Activated CD8-positive, alpha-beta memory T cell treated with anti-CD3 and anti-CD28 coated beads, Interleukin-2, amount 50 U/mL, for 24 hours (primary cell): ENCODE results near the gene SLC45A3.
"Not testable (repeated sequence)": the region's sequence is repeated elsewhere in the genome, so short reads cannot be mapped to it uniquely, and the experiment has no call there.

Experiments
- DNase-seq: peaks from one replicate; pipeline ENCODE4 v3.0.0-alpha.2; 2020; ENCODE audit errors: extremely low read depth

Gene SLC45A3, protein sequence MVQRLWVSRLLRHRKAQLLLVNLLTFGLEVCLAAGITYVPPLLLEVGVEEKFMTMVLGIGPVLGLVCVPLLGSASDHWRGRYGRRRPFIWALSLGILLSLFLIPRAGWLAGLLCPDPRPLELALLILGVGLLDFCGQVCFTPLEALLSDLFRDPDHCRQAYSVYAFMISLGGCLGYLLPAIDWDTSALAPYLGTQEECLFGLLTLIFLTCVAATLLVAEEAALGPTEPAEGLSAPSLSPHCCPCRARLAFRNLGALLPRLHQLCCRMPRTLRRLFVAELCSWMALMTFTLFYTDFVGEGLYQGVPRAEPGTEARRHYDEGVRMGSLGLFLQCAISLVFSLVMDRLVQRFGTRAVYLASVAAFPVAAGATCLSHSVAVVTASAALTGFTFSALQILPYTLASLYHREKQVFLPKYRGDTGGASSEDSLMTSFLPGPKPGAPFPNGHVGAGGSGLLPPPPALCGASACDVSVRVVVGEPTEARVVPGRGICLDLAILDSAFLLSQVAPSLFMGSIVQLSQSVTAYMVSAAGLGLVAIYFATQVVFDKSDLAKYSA

GRCh38 chr1:205680073-205680851, at the start of gene SLC45A3:
TSS of gene SLC45A3 (minus strand) at chr1:205680509. CDS start at chr1:205664656, 15,853 bp downstream.
- no peak for DNase-seq

DNA sequence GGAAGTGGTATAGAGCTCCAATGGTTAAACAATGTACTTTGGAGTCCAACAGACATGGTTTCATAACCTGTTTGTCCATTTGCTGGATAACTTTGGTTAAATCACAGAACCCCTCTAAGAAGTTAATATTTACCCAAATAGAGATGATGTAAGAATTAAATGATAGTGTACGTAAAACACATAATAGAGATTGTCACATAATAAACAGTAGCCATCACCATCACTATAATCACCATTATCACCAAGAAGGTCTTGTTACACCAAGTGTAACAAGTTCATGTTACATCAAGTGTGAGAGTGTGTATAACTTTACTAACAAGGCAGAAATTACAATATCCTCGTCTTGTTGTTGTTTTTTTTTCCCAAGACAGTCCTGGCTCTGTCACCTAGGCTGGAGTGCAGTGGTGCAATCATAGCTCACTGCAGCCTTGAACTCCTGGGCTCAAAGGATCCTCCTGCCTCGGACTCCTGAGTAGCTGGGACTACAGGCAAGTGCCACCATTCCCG, 46.4 kb upstream of the SLC45A3 start:
- no peak for DNase-seq

GRCh38 chr1:205725514-205725913, 45.2 kb upstream of the SLC45A3 start:
- no peak for DNase-seq

- DNase-seq = not testable (repeated sequence)
Observed at GRCh38 chr1:205720740-205721139, 40.4 kb upstream of the SLC45A3 start.

DNA sequence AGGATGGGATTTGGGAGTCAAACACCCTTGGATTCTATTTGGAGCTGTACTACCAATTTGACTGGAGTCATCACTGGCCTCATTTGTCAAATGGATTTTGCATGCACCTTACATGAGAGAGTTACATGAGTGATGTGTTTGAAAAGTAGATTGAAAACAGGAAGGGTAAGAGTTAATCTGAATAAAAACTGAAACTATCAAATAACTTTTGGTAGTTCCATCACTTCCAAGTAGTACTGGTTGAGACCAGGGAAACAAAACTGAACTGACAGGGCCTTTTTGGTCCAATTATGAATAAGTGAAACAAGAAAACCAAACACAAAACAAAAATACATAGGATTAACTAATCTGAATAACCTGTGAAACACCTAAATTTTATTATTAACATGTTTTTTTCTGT, 39.5 kb upstream of the SLC45A3 start:
- no peak for DNase-seq

DNA sequence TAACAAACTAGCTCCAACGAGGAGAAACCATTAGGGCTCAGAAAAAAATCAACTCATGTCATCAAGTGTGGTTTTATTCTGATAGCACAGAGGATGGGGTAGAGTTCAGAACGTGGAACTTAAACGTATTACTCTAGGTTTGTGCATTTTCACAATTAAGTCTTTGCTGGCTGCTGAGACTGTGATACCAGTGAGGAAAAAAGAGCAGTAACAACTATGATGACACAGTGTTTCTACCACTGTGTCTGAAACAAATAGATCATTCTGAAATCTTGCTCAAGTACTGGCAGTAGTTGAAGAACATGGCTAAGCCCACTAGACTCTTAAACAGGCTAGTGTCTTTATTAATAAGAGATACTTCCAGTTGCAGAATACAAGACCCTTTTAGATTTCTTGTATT, 38.7 kb upstream of the SLC45A3 start:
- DNase-seq = no peak

- DNase-seq = no peak
Observed at GRCh38 chr1:205716371-205717132, 36.2 kb upstream of the SLC45A3 start.

- DNase-seq = no peak
Observed at GRCh38 chr1:205715628-205716027, 35.3 kb upstream of the SLC45A3 start.

DNA sequence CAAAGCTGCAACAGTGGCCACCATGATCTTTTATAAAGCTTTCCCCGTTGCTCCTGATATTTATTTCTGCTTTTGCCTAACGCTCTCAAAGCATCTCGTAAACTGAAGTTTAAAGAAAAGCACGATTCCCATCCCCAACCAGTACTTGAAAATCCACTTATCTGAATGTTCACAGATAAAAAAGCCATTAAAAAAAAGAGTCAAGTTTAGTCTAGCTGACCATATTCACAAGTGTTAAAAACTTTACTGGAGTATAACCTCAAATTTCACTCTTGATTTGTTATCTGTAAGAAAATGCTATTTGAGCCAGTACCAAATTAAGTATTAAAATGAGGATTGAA, 34.6 kb upstream of the SLC45A3 start:
- no peak for DNase-seq

DNA sequence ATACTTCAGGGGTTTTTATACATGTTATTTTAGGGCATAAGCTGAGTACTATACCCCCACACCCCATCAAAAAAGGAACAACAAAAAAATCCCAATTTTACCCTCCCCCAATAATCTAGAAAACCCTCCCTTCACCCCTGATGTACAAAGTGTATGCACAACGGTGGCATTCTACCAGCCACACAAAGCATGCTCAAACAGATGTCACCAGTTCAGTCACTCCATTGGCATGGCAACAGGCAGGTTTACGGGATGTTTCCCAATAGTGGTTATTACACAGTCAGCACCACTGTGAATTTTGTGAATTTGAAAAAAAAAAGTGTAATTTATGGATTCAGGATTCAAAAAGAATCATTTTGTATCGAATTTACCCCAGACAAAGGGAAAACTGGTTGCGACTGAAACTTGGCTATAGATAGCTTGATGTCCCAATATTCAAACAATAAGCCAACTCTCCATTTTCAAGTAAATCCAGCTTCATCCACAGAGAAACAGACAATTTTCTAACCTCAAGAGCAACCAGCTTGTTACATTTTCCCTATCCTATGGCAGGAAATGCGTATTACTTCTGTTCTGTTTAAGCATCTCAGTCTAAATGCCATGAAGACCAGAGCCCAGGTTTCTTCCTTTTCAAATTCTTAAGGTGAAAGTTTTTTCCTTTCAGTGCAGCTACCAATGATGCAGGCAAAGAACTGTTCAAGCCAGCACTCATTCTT, 34.0 kb upstream of the SLC45A3 start:
- no peak for DNase-seq

DNA sequence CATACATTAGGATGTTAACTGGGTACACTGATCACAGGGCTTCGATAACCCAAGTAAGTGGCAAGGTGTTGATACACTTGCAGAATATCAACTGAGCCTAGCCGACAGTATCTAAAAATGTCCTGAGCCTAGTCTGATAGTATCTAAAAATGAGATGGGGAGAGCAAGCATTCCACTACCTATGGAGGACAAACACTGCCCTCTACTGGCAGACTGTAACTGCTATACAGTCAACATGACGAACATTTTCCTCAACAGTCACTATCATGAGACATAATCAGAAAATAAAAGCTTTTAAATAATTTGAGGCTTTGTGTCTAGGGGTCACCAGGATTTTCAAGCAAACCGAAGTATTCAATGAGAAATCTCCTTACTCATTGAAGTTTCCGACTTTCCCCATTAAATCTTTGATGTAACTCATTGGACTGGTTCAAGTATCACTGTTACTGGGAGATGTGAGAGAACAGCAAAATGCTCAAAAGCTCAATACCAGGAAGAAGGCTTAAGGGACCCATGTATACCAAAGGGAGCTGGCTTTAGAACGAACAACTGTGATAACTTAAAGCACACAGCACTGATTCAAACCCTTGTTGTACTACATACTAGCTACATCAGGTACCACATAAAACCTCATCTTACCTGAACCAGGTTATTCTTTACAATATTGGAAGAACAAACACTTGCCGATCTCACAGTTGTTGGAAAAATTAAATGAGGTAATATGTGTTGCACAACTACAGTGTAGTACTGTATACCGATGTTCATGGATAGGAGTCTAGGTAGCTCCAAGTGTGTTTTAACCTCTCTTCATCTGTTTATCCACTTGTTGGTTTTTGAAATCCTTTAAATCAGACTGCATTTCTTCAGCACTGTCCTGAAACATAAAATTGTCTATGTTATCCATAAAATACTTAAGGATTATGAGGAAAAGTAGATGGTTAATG, 31.1 kb upstream of the SLC45A3 start:
- peak; percentile 12 for DNase-seq

DNA sequence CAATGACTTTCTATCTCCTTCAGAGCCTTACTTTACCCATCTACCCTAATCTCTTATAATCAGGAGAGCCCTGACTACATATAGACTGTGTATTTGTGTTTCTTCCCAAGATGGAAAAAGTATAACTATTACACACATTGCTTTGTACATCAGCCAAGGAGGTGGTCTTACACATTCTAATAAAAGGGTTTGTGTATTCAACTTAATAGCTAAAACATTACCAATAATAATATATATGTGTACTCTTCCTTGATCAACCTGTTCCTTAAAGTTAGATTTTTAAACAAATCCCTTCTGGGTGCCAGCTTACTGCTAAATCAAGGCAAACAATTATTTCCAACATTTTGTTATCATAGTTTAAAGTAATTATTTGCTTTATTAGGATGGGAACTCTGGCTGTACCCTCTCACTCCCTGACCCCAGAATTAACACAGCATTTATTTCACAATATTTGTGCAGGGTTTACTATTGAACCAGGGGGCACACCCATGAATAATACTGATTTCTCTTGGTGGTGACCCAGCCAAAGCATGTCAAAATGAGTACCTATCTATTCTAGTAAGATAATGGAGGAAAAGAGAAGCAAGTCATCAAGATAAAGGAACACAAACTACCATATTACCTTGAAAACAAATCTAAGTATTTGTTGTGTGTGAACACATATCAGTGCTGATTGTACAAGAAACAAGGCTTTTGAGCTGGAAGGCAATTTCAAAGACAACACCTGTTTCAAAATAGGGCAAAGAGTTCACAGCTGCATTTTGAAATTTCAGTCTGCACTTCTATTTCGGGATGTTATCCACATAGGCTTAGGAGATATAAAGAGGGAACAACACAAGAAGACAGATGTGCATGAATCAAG, 30.1 kb upstream of the SLC45A3 start:
- DNase-seq = no peak

- no peak for DNase-seq
Observed at GRCh38 chr1:205709640-205710039, 29.3 kb upstream of the SLC45A3 start.

GRCh38 chr1:205709059-205709398, 28.7 kb upstream of the SLC45A3 start:
- no peak for DNase-seq

GRCh38 chr1:205706601-205707502, 26.5 kb upstream of the SLC45A3 start:
- DNase-seq = no peak

DNA sequence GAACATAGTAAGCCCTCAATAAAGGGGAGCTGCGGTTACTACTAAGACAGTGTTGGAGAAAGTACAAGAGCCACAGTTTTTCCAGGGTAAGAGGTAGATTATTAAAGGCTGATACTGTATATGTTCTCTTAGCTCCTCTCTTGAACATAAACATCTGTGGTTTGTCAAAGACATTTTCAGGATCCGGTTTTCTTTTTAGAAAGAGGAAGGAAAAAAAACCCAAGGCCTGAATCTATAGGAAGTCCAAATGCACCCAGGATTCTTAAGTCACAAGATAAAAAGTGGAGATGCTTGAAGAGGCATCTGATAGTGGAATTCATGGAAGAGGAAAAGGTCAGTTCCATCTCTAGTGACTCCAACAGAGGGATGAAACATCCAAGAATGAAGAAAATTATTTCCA, 24.6 kb upstream of the SLC45A3 start:
- no peak for DNase-seq

GRCh38 chr1:205703072-205703471, 22.8 kb upstream of the SLC45A3 start:
- DNase-seq = no peak

- DNase-seq = no peak
Observed at GRCh38 chr1:205701891-205702290, 21.6 kb upstream of the SLC45A3 start.
